Smooth muscle cell (in vitro differentiated cells): ENCODE results near the gene ANKZF1. TPM values are rescaled to one million over a fixed set of nuclear protein-coding genes. Genes with fewer than 3 reads are reported as not detected.

Source experiments
- DNase-seq: peaks from one replicate; lab custom pipeline; 2025; ENCODE audit not compliant: unreplicated experiment; lab: John Stamatoyannopoulos, UW
- H2AFZ ChIP-seq: fragments of 200-600 bp; sonication (generic); 2 replicates; pipeline ENCODE4 v1.6.0; 2016; ENCODE audit warnings: antibody characterized with exemption, low read depth, mild to moderate bottlenecking
- H3F3A ChIP-seq: fragments of 200-600 bp; sonication (generic); 2 replicates; pipeline ENCODE4 v1.6.0; 2017; ENCODE audit warnings: antibody characterized with exemption, low read depth
- H3K27ac ChIP-seq: fragments of 200-600 bp; sonication (generic); 2 replicates; pipeline ENCODE4 v1.5.1; 2016; ENCODE audit warnings: low read depth, mild to moderate bottlenecking
- H3K27me3 ChIP-seq: fragments of 200-600 bp; sonication (generic); 2 replicates; pipeline ENCODE4 v1.6.1; 2016; ENCODE audit warnings: low read depth, mild to moderate bottlenecking
- H3K36me3 ChIP-seq: fragments of 200-600 bp; sonication (generic); 2 replicates; pipeline ENCODE4 v1.5.1; 2016; ENCODE audit warnings: low read depth
- H3K4me1 ChIP-seq: fragments of 200-600 bp; sonication (generic); 2 replicates; pipeline ENCODE4 v1.5.1; 2016; ENCODE audit warnings: low read depth
- H3K4me2 ChIP-seq: fragments of 200-600 bp; sonication (generic); 2 replicates; pipeline ENCODE4 v1.6.0; 2016; ENCODE audit warnings: mild to moderate bottlenecking
- H3K4me3 ChIP-seq: fragments of 200-600 bp; sonication (generic); 2 replicates; pipeline ENCODE4 v1.5.1; 2016; ENCODE audit warnings: mild to moderate bottlenecking
- H3K79me2 ChIP-seq: fragments of 200-600 bp; sonication (generic); 2 replicates; pipeline ENCODE4 v1.6.0; 2016; ENCODE audit warnings: low read depth, mild to moderate bottlenecking
- H3K9ac ChIP-seq: fragments of 200-600 bp; sonication (generic); 2 replicates; pipeline ENCODE4 v1.6.0; 2016; ENCODE audit warnings: low read depth
- H3K9me3 ChIP-seq: fragments of 200-600 bp; sonication (generic); replicated peaks from 2 replicates; pipeline ENCODE4 v1.5.1; 2016; ENCODE audit warnings: low read depth
- H4K20me1 ChIP-seq: fragments of 200-600 bp; sonication (generic); 2 replicates; pipeline ENCODE4 v1.6.0; 2016; ENCODE audit warnings: low read depth
- WGBS: methylation state at CpG from one replicate; pipeline ENCODE4 v1.1.7; 2016; ENCODE audit warnings: low lambda C conversion rate; 5-methylcytosine and 5-hydroxymethylcytosine counted together
- polyA plus RNA-seq: library from polyadenylated mRNA; unstranded; fragments of >200 nt; fragmentation: Nextera tagmentation; extraction: Ambion mirVana; gene quantifications from 2 replicates; pipeline ENCODE4 v1.2.1, GENCODE V29; 2016
- total RNA-seq: library from RNA; depleted of rRNA; stranded (reverse); fragments of >200 nt; gene quantifications from 2 replicates; pipeline ENCODE4 v1.2.3, GENCODE V29; 2014
- TF ChIP-seq, protein P1 (sequence below): fragments of 200-600 bp; sonication (generic); IDR thresholded peaks from 2 replicates; pipeline ENCODE4 v1.5.1; 2017; ENCODE audit warnings: borderline replicate concordance, mild to moderate bottlenecking, antibody characterized with exemption; ENCODE audit not compliant: insufficient read depth, poor library complexity, severe bottlenecking

The ANKZF1 gene
- total and polyA plus RNA-seq, 2 experiments from 2014 or later = 31.7 to 52.6 TPM

DNA sequence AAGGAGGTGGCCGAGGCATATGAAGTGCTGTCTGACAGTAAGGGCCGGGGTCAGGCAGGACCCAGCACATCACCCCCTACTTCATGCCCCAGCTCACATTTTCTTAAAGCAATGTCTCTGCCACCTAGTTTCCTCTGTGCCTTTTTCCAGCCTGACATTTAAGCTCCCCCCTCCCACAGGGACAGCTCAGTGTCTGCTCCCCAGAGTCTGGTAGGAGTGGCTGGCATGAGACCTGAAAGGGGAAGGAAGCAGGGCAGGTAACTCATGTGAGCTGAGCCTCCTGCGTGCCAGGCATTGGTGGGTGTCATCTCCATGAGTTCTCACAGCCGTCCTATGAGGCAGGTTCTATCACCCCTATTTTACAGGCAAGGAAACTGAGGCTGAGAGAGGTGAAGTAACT lies 51.0 kb downstream of the ANKZF1 start:
- peaks cover 15% of the 10 kb centered on the region for H3K4me1 ChIP-seq
- TF ChIP-seq, protein P1, sequence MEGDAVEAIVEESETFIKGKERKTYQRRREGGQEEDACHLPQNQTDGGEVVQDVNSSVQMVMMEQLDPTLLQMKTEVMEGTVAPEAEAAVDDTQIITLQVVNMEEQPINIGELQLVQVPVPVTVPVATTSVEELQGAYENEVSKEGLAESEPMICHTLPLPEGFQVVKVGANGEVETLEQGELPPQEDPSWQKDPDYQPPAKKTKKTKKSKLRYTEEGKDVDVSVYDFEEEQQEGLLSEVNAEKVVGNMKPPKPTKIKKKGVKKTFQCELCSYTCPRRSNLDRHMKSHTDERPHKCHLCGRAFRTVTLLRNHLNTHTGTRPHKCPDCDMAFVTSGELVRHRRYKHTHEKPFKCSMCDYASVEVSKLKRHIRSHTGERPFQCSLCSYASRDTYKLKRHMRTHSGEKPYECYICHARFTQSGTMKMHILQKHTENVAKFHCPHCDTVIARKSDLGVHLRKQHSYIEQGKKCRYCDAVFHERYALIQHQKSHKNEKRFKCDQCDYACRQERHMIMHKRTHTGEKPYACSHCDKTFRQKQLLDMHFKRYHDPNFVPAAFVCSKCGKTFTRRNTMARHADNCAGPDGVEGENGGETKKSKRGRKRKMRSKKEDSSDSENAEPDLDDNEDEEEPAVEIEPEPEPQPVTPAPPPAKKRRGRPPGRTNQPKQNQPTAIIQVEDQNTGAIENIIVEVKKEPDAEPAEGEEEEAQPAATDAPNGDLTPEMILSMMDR = no peak
- no peaks in the 10 kb centered on the region for H3K36me3 ChIP-seq
- 93% methylated on average over 4 of the region's 4 CpGs for WGBS
- peaks cover 12% of the 10 kb centered on the region for H3F3A ChIP-seq
- no peaks in the 10 kb centered on the region for H4K20me1 ChIP-seq
- peak overlapping the region; percentile 85 for H3K4me2 ChIP-seq
- no peak overlapping the region for H3K9ac ChIP-seq
- no peaks in the 10 kb centered on the region for H3K79me2 ChIP-seq
- H2AFZ ChIP-seq = no peak overlapping the region
- H3K4me3 ChIP-seq = no peak overlapping the region
- no peaks in the 10 kb centered on the region for H3K27me3 ChIP-seq
- H3K27ac ChIP-seq = peak overlapping the region; percentile 99
- DNase-seq = no peak
- H3K9me3 ChIP-seq = no peaks in the 10 kb centered on the region

DNA sequence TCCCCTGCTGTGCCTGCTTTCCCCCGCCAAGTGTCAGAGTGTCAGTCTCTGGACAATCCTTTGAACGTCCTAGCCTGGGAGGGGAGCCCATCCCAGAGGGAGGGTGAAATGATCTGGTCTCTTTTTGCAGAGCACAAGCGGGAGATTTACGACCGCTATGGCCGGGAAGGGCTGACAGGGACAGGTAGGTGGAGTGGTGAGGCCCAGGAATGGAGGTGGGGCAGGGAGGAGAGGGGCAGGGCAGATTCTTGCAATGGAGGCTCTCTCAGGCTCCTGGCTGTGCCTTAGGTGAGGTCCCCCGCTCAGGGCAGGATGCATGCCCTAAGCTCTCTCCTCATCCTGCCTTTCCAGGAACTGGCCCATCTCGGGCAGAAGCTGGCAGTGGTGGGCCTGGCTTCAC lies 52.0 kb downstream of the ANKZF1 start:
- H3K27ac ChIP-seq = peak overlapping the region; percentile 99

DNA sequence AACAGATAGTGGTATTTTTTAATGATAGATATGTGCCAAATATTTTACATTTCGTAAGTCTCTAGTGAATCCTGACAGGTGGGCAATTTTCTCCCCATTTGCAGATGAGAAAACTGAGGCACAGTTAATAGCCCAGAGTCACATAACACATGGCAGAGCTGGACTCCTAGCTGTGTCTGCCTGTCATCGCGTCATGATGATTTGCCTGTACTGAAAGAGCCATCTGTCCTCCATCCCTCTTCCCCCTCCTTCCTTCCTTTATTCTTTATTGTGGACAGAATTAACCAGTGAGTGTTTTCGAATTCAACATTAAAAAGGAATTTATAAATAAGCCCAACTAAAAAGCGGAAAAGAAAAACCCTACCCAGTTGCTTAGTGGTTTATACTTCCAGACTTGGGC lies 52.8 kb downstream of the ANKZF1 start:
- peaks cover 12% of the 10 kb centered on the region for H3F3A ChIP-seq
- H4K20me1 ChIP-seq = no peaks in the 10 kb centered on the region
- H3K36me3 ChIP-seq = no peaks in the 10 kb centered on the region
- no peak overlapping the region for H3K9ac ChIP-seq
- H2AFZ ChIP-seq = no peak overlapping the region
- H3K79me2 ChIP-seq = no peaks in the 10 kb centered on the region
- DNase-seq = no peak
- H3K27ac ChIP-seq = no peak overlapping the region
- peaks cover 15% of the 10 kb centered on the region for H3K4me1 ChIP-seq
- no peaks in the 10 kb centered on the region for H3K9me3 ChIP-seq
- H3K4me2 ChIP-seq = no peak overlapping the region
- TF ChIP-seq, protein P1 = no peak
- no peaks in the 10 kb centered on the region for H3K27me3 ChIP-seq
- no peak overlapping the region for H3K4me3 ChIP-seq
- WGBS = 95% methylated on average over 5 of the region's 5 CpGs

More for the DNA sequence above, 52.0 kb downstream of the ANKZF1 start:
- 78% methylated on average over 8 of the region's 8 CpGs for WGBS
- Histone ChIP-seq H3K4me2 (no peak overlapping the region), H3K4me1 (peaks cover 15% of the 10 kb centered on the region), H3K27me3 (no peaks in the 10 kb centered on the region), H3K9ac (no peak overlapping the region), H3K4me3 (no peak overlapping the region), H3K79me2 (no peaks in the 10 kb centered on the region), H4K20me1 (no peaks in the 10 kb centered on the region), H3K9me3 (no peaks in the 10 kb centered on the region), H3F3A (peaks cover 12% of the 10 kb centered on the region), H2AFZ (no peak overlapping the region), H3K36me3 (no peaks in the 10 kb centered on the region)
- DNase-seq = no peak
- TF ChIP-seq, protein P1 = no peak

DNA sequence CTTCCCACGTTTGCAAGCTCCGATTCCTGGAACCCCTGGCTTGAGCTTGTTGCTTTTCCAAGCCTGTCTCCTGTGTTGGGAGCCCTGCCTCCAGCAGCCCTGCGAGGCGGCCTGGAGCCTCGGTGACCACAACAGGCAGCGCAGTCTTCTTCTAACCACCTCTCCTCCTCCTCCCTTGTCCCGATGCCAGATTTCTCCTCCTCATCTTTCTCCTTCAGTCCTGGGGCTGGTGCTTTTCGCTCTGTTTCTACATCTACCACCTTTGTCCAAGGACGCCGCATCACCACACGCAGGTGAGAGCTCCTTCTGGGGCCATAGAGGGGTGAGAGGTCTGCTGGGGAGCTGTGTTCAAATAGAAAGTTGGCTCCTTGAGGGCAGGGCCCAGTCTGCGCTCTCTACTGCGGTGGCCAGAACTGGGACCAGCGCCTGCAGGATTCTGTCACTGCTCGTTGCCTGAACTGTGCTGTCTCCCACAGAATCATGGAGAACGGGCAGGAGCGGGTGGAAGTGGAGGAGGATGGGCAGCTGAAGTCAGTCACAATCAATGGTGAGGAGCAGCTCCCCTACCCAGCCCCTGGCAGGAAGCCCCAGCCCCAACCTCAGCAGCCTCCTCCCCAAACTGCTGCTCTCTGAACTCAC lies 53.5 kb downstream of the ANKZF1 start:
- TF ChIP-seq, protein P1 = no peak
- 97% methylated on average over 17 of the region's 17 CpGs for WGBS
- no peak for DNase-seq
- H3K9ac ChIP-seq = no peak overlapping the region
- no peaks in the 10 kb centered on the region for H3K36me3 ChIP-seq
- H3K4me2 ChIP-seq = no peak overlapping the region
- H3K27ac ChIP-seq = no peak overlapping the region
- H4K20me1 ChIP-seq = no peaks in the 10 kb centered on the region
- H3K4me1 ChIP-seq = peaks cover 11% of the 10 kb centered on the region
- H3K27me3 ChIP-seq = no peaks in the 10 kb centered on the region
- H3K79me2 ChIP-seq = no peaks in the 10 kb centered on the region
- H3K9me3 ChIP-seq = no peaks in the 10 kb centered on the region
- no peak overlapping the region for H3K4me3 ChIP-seq
- no peak overlapping the region for H2AFZ ChIP-seq
- peaks cover 11% of the 10 kb centered on the region for H3F3A ChIP-seq
